Measurements from ENCODE around the gene PARS2. TPM values are rescaled to one million over a fixed set of nuclear protein-coding genes. Genes with fewer than 3 reads are reported as not detected.

The PARS2 gene
- total RNA-seq, 1 experiment from 2014 or later, result 10.2 TPM

GRCh38 chr1:54751426-54751825 lies 12.9 kb downstream of the PARS2 start:
- Histone ChIP-seq H3K4me2 (ENCODE audit: insufficient read depth, insufficient read length, low read length) (no peak overlapping the region), H4K5ac (ENCODE audit: insufficient read length, low read depth, low read length) (no peak overlapping the region), H2BK20ac (ENCODE audit: low read depth, low read length, poor library complexity, severe bottlenecking) (no peak overlapping the region), H3T11ph (ENCODE audit: low read length) (no peak overlapping the region), H2AFZ (ENCODE audit: low read length) (no peak overlapping the region), H3K14ac (ENCODE audit: insufficient read depth, low read length) (no peak overlapping the region), H3K9ac (ENCODE audit: extremely low read depth, insufficient read length, low read length) (no peak overlapping the region), H3K27me3 (ENCODE audit: insufficient read depth, low read length) (no peaks in the 10 kb centered on the region), H2BK12ac (ENCODE audit: insufficient read length, low read depth, low read length) (no peak overlapping the region), H2BK120ac (ENCODE audit: low read depth, low read length, poor library complexity, severe bottlenecking) (no peak overlapping the region), H4K20me1 (ENCODE audit: control insufficient read depth, insufficient read depth, insufficient read length) (peaks cover 3% of the 10 kb centered on the region), H3K4me1 (ENCODE audit: insufficient read depth, low read length) (no peaks in the 10 kb centered on the region), H2BK5ac (ENCODE audit: insufficient read length, low read length) (no peak overlapping the region), H3K4ac (ENCODE audit: low read depth, low read length) (no peak overlapping the region), H3K27ac (ENCODE audit: insufficient read length, low read depth, low read length) (no peak overlapping the region), H2AK5ac (ENCODE audit: insufficient read length, low read length) (no peak overlapping the region), H3K79me2 (ENCODE audit: insufficient read depth, low read length) (no peaks in the 10 kb centered on the region), H4K8ac (replicated peaks; ENCODE audit: insufficient read length, low read depth, low read length) (no peak overlapping the region), H3K56ac (ENCODE audit: insufficient read length, low read depth, low read length) (no peak overlapping the region), H4K91ac (ENCODE audit: insufficient read length, low read depth, low read length) (no peak overlapping the region), H3K23ac (ENCODE audit: insufficient read length, low read depth, low read length) (no peak overlapping the region), H3K9me3 (ENCODE audit: control insufficient read depth, low read depth, low read length) (no peaks in the 10 kb centered on the region), H2BK15ac (ENCODE audit: low read depth, low read length) (no peak overlapping the region), H3K18ac (ENCODE audit: insufficient read length, low read depth, low read length) (no peak overlapping the region), H3K79me1 (ENCODE audit: insufficient read depth, low read depth, low read length, poor library complexity, severe bottlenecking) (no peaks in the 10 kb centered on the region), H3K23me2 (ENCODE audit: insufficient read length, low read depth, low read length, poor library complexity, severe bottlenecking) (no peaks in the 10 kb centered on the region)
- no peak for TF ChIP-seq CTCF (conservative IDR thresholded peaks at IDR 0.05)
- Mint-ChIP-seq H3K4me3 (no peak overlapping the region; a peak in 1 of 5 replicates), H3K4me1 (peaks cover 15 to 19% of the 10 kb centered on the region in 2 experiments), H3K9me3 (no peaks in the 10 kb centered on the region), H3K27me3 (ENCODE audit: low read depth) (peaks cover 2% of the 10 kb centered on the region; the same call in 1 of the 2 replicates), H3K36me3 (ENCODE audit: insufficient read depth in 1 of 3, low read depth in 3 of 3) (peaks cover 4 to 5% (median 4%) of the 10 kb centered on the region in 3 experiments; a peak in 3 of 7 replicates), H3K27ac (peak overlapping the region in 1 of 3 experiments; percentile 51; a peak in 1 of 7 replicates)
- WGBS (ENCODE audit: extremely low coverage, insufficient read length, low lambda C conversion rate), result no CpG with 5 or more reads among the region's 4 CpGs
- DNase-seq, result no peak
